HepG2 (cell line): Measurements from ENCODE around the gene CHMP4B. TPM values are rescaled to one million over a fixed set of nuclear protein-coding genes. Genes with fewer than 3 reads are reported as not detected.

Experiments
- ATAD3A ChIP-seq: sonication (generic); formaldehyde crosslinking; IDR thresholded peaks from 2 replicates; pipeline ENCODE4 v1.4.0; 2020; ENCODE audit warnings: missing genetic modification reagents
- ATM ChIP-seq: fragments of 450-650 bp; IDR thresholded peaks from 2 replicates; pipeline ENCODE4 v1.7.1; 2017; ENCODE audit warnings: mild to moderate bottlenecking, borderline replicate concordance
- CC2D1A ChIP-seq: sonication (generic); formaldehyde crosslinking; IDR thresholded peaks from 2 replicates; pipeline ENCODE4 v1.8.1; 2023; ENCODE audit warnings: mild to moderate bottlenecking, missing genetic modification reagents
- CEBPB ChIP-seq: IDR thresholded peaks from 2 replicates; pipeline ENCODE4 v1.6.1; 2011; ENCODE audit warnings: low read depth, low read length, improper control_type of control experiment, borderline replicate concordance
- CERS6 ChIP-seq: sonication (generic); formaldehyde crosslinking; IDR thresholded peaks from 2 replicates; pipeline ENCODE4 v1.5.0; 2020; ENCODE audit warnings: missing genetic modification reagents
- DPF2 ChIP-seq: sonication (generic); formaldehyde crosslinking; IDR thresholded peaks from 2 replicates; pipeline ENCODE4 v1.4.0; 2020; ENCODE audit warnings: mild to moderate bottlenecking, low read depth, missing genetic modification reagents, borderline replicate concordance
- GATAD2A ChIP-seq: IDR thresholded peaks from 2 replicates; pipeline ENCODE4 v1.6.1; 2016
- GTF2F1 ChIP-seq: fragments of 150-350 bp; IDR thresholded peaks from 2 replicates; pipeline ENCODE4 v1.6.1; 2014; ENCODE audit warnings: low read length
- GZF1 ChIP-seq: sonication (generic); formaldehyde crosslinking; IDR thresholded peaks from 2 replicates; pipeline ENCODE4 v1.5.1; 2020; ENCODE audit warnings: mild to moderate bottlenecking, missing genetic modification reagents
- ISL2 ChIP-seq: sonication (generic); formaldehyde crosslinking; IDR thresholded peaks from 2 replicates; pipeline ENCODE4 v1.5.0; 2020; ENCODE audit warnings: missing genetic modification reagents
- JDP2 ChIP-seq: sonication (generic); formaldehyde crosslinking; IDR thresholded peaks from 2 replicates; pipeline ENCODE4 v1.8.1; 2022; ENCODE audit warnings: missing genetic modification reagents, borderline replicate concordance
- KAT2B ChIP-seq: fragments of 150-350 bp; IDR thresholded peaks from 2 replicates; pipeline ENCODE4 v1.6.1; 2014; ENCODE audit warnings: low read depth, low read length, borderline replicate concordance
- MAZ ChIP-seq, 2 experiments: sonication (generic) in 1 of 2; formaldehyde crosslinking in 1 of 2; IDR thresholded peaks; 2 replicates each; pipeline versions ENCODE4 v1.5.0 to v1.6.1; 2012 to 2020; ENCODE audit warnings: low read depth in 2 of 2, mild to moderate bottlenecking in 2 of 2, borderline replicate concordance in 1 of 2, improper control_type of control experiment in 1 of 2, low read length in 1 of 2, missing genetic modification reagents in 1 of 2, moderate library complexity in 1 of 2
- MZF1 ChIP-seq: sonication (generic); formaldehyde crosslinking; IDR thresholded peaks from 2 replicates; pipeline ENCODE4 v1.8.1; 2023; ENCODE audit warnings: mild to moderate bottlenecking, missing genetic modification reagents, borderline replicate concordance
- POLR2G ChIP-seq: fragments of 200-400 bp; formaldehyde crosslinking; IDR thresholded peaks from 2 replicates; pipeline ENCODE4 v1.6.1; 2018; ENCODE audit warnings: mild to moderate bottlenecking, low read depth, low read length, moderate library complexity
- RELA ChIP-seq: sonication (generic); formaldehyde crosslinking; IDR thresholded peaks from 2 replicates; pipeline ENCODE4 v1.4.0; 2020; ENCODE audit warnings: missing genetic modification reagents
- RFX1 ChIP-seq: fragments of 450-650 bp; IDR thresholded peaks from 2 replicates; pipeline ENCODE4 v1.6.1; 2017
- RFX5 ChIP-seq: IDR thresholded peaks from 2 replicates; pipeline ENCODE4 v1.6.1; 2011; ENCODE audit warnings: low read depth, low read length, improper control_type of control experiment
- RNF2 ChIP-seq: fragments of 450-650 bp; conservative IDR thresholded peaks from 2 replicates; pipeline ENCODE4 v1.6.1; 2016; ENCODE audit warnings: low read depth
- SATB2 ChIP-seq: sonication (generic); formaldehyde crosslinking; IDR thresholded peaks from 2 replicates; pipeline ENCODE4 v1.5.0; 2020; ENCODE audit warnings: missing genetic modification reagents
- SP4 ChIP-seq: sonication (generic); formaldehyde crosslinking; IDR thresholded peaks from 2 replicates; pipeline ENCODE4 v1.8.1; 2023; ENCODE audit warnings: mild to moderate bottlenecking, missing genetic modification reagents
- SPEN ChIP-seq: sonication (generic); formaldehyde crosslinking; IDR thresholded peaks from 2 replicates; pipeline ENCODE4 v1.5.1; 2020; ENCODE audit warnings: low read depth, mild to moderate bottlenecking, missing genetic modification reagents
- ZBTB43 ChIP-seq: sonication (generic); formaldehyde crosslinking; conservative IDR thresholded peaks from 2 replicates; pipeline ENCODE4 v1.4.0; 2020; ENCODE audit warnings: missing genetic modification reagents
- ZFAT ChIP-seq: sonication (generic); formaldehyde crosslinking; conservative IDR thresholded peaks from 2 replicates; pipeline ENCODE4 v1.8.1; 2023; ENCODE audit warnings: missing genetic modification reagents, inconsistent platforms
- ZKSCAN8 ChIP-seq: IDR thresholded peaks from 2 replicates; pipeline ENCODE4 v1.6.1; 2016; ENCODE audit warnings: borderline replicate concordance, missing genetic modification reagents, missing compliant biosample characterization
- ZNF382 ChIP-seq: sonication (generic); formaldehyde crosslinking; IDR thresholded peaks from 2 replicates; pipeline ENCODE4 v1.5.0; 2020; ENCODE audit warnings: missing genetic modification reagents, mild to moderate bottlenecking, borderline replicate concordance
- ZNF441 ChIP-seq: sonication (generic); formaldehyde crosslinking; IDR thresholded peaks from 2 replicates; pipeline ENCODE4 v1.7.0; 2021; ENCODE audit warnings: missing genetic modification reagents, borderline replicate concordance
- ZNF496 ChIP-seq: sonication (generic); formaldehyde crosslinking; IDR thresholded peaks from 2 replicates; pipeline ENCODE4 v1.8.1; 2023; ENCODE audit warnings: mild to moderate bottlenecking, moderate library complexity, missing genetic modification reagents; ENCODE audit not compliant: insufficient replicate concordance
- ZNF549 ChIP-seq: sonication (generic); formaldehyde crosslinking; IDR thresholded peaks from 2 replicates; pipeline ENCODE4 v1.5.0; 2020; ENCODE audit warnings: missing genetic modification reagents
- ZNF550 ChIP-seq: sonication (generic); formaldehyde crosslinking; IDR thresholded peaks from 2 replicates; pipeline ENCODE4 v1.4.0; 2020; ENCODE audit warnings: mild to moderate bottlenecking, missing genetic modification reagents, borderline replicate concordance
- ZNF720 ChIP-seq: sonication (generic); formaldehyde crosslinking; IDR thresholded peaks from 2 replicates; pipeline ENCODE4 v1.4.0; 2020; ENCODE audit warnings: missing genetic modification reagents
- ZNF780A ChIP-seq: sonication (generic); formaldehyde crosslinking; IDR thresholded peaks from 2 replicates; pipeline ENCODE4 v1.8.0; 2022; ENCODE audit warnings: mild to moderate bottlenecking, missing genetic modification reagents, moderate library complexity
- polyA plus RNA-seq, 8 experiments: library from polyadenylated mRNA; depleted of rRNA in 3 of 8; stranded (reverse) in 7 of 8; unstranded in 1 of 8; fragments of >200 nt; fragmentation: Illumina TruSeq in 4 of 8; extraction: Trizol in 4 of 8; gene quantifications; 2 replicates each; pipeline versions ENCODE4 v1.2.1 to v1.2.3, GENCODE V29; 2011 to 2016; ENCODE audit warnings: low read depth in 4 of 8, missing spikeins in 1 of 8, mixed read lengths in 1 of 8; ENCODE audit not compliant: insufficient read depth in 1 of 8
- total RNA-seq, 5 experiments: library from RNA; depleted of rRNA; stranded (reverse); fragments of >200 nt; fragmentation: Illumina TruSeq; extraction: Trizol; gene quantifications; 2 replicates each; pipeline ENCODE4 v1.2.3, GENCODE V29; 2016; ENCODE audit warnings: low read depth in 1 of 5

Gene CHMP4B
- total and polyA plus RNA-seq, 2 of the 13 experiments (the other 11 are each of a cell fraction or from before 2014, with no cell fraction given), result 40.1 to 45.6 TPM

GRCh38 chr20:33812908-33813462 is 1.8 kb downstream of the CHMP4B start (continued):
- TF ChIP-seq GZF1 (CRISPR knock-in tag), result no peak
- TF ChIP-seq JDP2 (CRISPR knock-in tag), result no peak
- TF ChIP-seq ZNF550 (CRISPR knock-in tag), result no peak
- TF ChIP-seq SPEN (CRISPR knock-in tag), result 0 out of 2 replicates have a peak, but pooled peaks have one; percentile 6
- no peak; the same call in 1 of the 2 replicates for TF ChIP-seq GATAD2A
- no peak for TF ChIP-seq ZFAT (CRISPR knock-in tag)
- TF ChIP-seq ZNF382 (CRISPR knock-in tag), result no peak
- 0 out of 2 replicates have a peak, but pooled peaks have one; percentile 25 for TF ChIP-seq ISL2 (CRISPR knock-in tag)
- no peak for TF ChIP-seq ATAD3A (CRISPR knock-in tag)
- no peak for TF ChIP-seq ZNF496 (CRISPR knock-in tag)
- TF ChIP-seq ZNF441 (CRISPR knock-in tag), result no peak
- TF ChIP-seq RFX5, result no peak
- TF ChIP-seq CC2D1A (CRISPR knock-in tag), result no peak
- TF ChIP-seq ZNF549, result no peak
- TF ChIP-seq GTF2F1, result no peak
- peak; percentile 50; the same call in 1 of the 2 replicates for TF ChIP-seq POLR2G
- no peak for TF ChIP-seq ATM
- no peak for TF ChIP-seq KAT2B
- no peak for TF ChIP-seq RELA (CRISPR knock-in tag)
- TF ChIP-seq ZNF780A (CRISPR knock-in tag), result no peak
- TF ChIP-seq ZBTB43 (CRISPR knock-in tag), result no peak
- no peak for TF ChIP-seq DPF2 (CRISPR knock-in tag)
- TF ChIP-seq MAZ (IDR thresholded peaks at IDR 0.05; ENCODE audit: borderline replicate concordance, low read depth, low read length), result no peak
- TF ChIP-seq MAZ (CRISPR knock-in tag; IDR thresholded peaks at IDR 0.05; ENCODE audit: low read depth), result no peak
- TF ChIP-seq ZKSCAN8 (CRISPR knock-in tag), result no peak
- TF ChIP-seq MZF1 (CRISPR knock-in tag), result no peak
- TF ChIP-seq SP4 (CRISPR knock-in tag), result no peak
- no peak for TF ChIP-seq SATB2 (CRISPR knock-in tag)
- no peak for TF ChIP-seq ZNF720 (CRISPR knock-in tag)
- TF ChIP-seq CEBPB, result no peak
- no peak for TF ChIP-seq RFX1
- no peak for TF ChIP-seq RNF2
- TF ChIP-seq CERS6 (CRISPR knock-in tag), result no peak
